Astrocyte of the spinal cord (primary cell): ENCODE results near the gene MYOT.

Experiments used
- DNase-seq: peaks from one replicate; pipeline ENCODE4 v3.0.0; 2011; ENCODE audit warnings: low read depth, low spot score
- H3K4me3 ChIP-seq: 2 replicates; pipeline ENCODE4 v1.5.1; 2011; ENCODE audit warnings: low read depth, mild to moderate bottlenecking, low read length, moderate library complexity
- CTCF ChIP-seq: IDR thresholded peaks from 2 replicates; pipeline ENCODE4 v1.5.1; 2012; ENCODE audit warnings: low read depth, mild to moderate bottlenecking, low read length, inconsistent platforms
- in situ Hi-C: cut with HindIII; loops from 2 replicates; pipeline ENCODE4 v1.10.0; 2017; ENCODE audit warnings: low sequenced_read_pairs

Gene MYOT

GRCh38 chr5:137836298-137836697 lies 31.4 kb upstream of the MYOT start:
- no peak for TF ChIP-seq CTCF

GRCh38 chr5:137836997-137837396 lies 30.7 kb upstream of the MYOT start:
- in situ Hi-C loops: no loop called here
- no peak for TF ChIP-seq CTCF
- peak; percentile 10 for DNase-seq
- no peak overlapping the region for H3K4me3 ChIP-seq

More at GRCh38 chr5:137836298-137836697, 31.4 kb upstream of the MYOT start:
- no peak for DNase-seq
- H3K4me3 ChIP-seq: no peak overlapping the region
- in situ Hi-C loops: no loop called here

GRCh38 chr5:137837491-137838394 lies 29.9 kb upstream of the MYOT start:
- no peak overlapping the region for H3K4me3 ChIP-seq
- no peak for TF ChIP-seq CTCF
- DNase-seq: peak; percentile 10
- in situ Hi-C loops: no loop called here

- no peak overlapping the region for H3K4me3 ChIP-seq
- in situ Hi-C loops: no loop called here
- TF ChIP-seq CTCF: no peak
- DNase-seq: no peak
Observed at GRCh38 chr5:137838976-137839375, 28.7 kb upstream of the MYOT start.

GRCh38 chr5:137842296-137842695 lies 25.4 kb upstream of the MYOT start:
- no peak for TF ChIP-seq CTCF
- in situ Hi-C loops: no loop called here
- DNase-seq: no peak
- H3K4me3 ChIP-seq: no peak overlapping the region

GRCh38 chr5:137843676-137844299 lies 23.9 kb upstream of the MYOT start:
- no peak for DNase-seq
- no peak overlapping the region for H3K4me3 ChIP-seq
- TF ChIP-seq CTCF: no peak
- in situ Hi-C loops: no loop called here
